H9 (cell line): ENCODE data around the gene ACAA2. TPM values are rescaled to one million over a fixed set of nuclear protein-coding genes. Genes with fewer than 3 reads are reported as not detected.

Source experiments
- DNase-seq: peaks from one replicate; pipeline ENCODE4 v3.0.0-alpha.2; 2017
- H2AFZ ChIP-seq: one replicate; pipeline ENCODE4 v1.6.1; 2013; ENCODE audit warnings: mild to moderate bottlenecking, low read length, control low read depth, moderate library complexity
- H2AK5ac ChIP-seq: 2 replicates; pipeline ENCODE4 v1.6.1; 2013; ENCODE audit warnings: low read length, control low read depth, mixed read lengths; ENCODE audit not compliant: insufficient read length
- H2BK120ac ChIP-seq: one replicate; pipeline ENCODE4 v1.6.1; 2013; ENCODE audit warnings: low read depth, mild to moderate bottlenecking, low read length, control low read depth, inconsistent platforms; ENCODE audit not compliant: poor library complexity, severe bottlenecking
- H2BK12ac ChIP-seq: 2 replicates; pipeline ENCODE4 v1.6.1; 2013; ENCODE audit warnings: low read length, control low read depth, mixed read lengths, low read depth; ENCODE audit not compliant: insufficient read length
- H2BK15ac ChIP-seq: 2 replicates; pipeline ENCODE4 v1.6.1; 2013; ENCODE audit warnings: low read depth, low read length, control low read depth
- H2BK20ac ChIP-seq: one replicate; pipeline ENCODE4 v1.6.1; 2013; ENCODE audit warnings: low read depth, mild to moderate bottlenecking, low read length, control low read depth, inconsistent platforms; ENCODE audit not compliant: poor library complexity, severe bottlenecking
- H2BK5ac ChIP-seq: 2 replicates; pipeline ENCODE4 v1.6.1; 2013; ENCODE audit warnings: low read length, control low read depth, mixed read lengths; ENCODE audit not compliant: insufficient read length
- H3K14ac ChIP-seq: 2 replicates; pipeline ENCODE4 v1.6.1; 2013; ENCODE audit warnings: low read length, control low read depth; ENCODE audit not compliant: insufficient read depth
- H3K18ac ChIP-seq: 2 replicates; pipeline ENCODE4 v1.6.1; 2013; ENCODE audit warnings: low read depth, mild to moderate bottlenecking, mixed read lengths, low read length, control low read depth; ENCODE audit not compliant: insufficient read length
- H3K23ac ChIP-seq: 2 replicates; pipeline ENCODE4 v1.6.1; 2013; ENCODE audit warnings: low read length, control low read depth, mixed read lengths, low read depth; ENCODE audit not compliant: insufficient read length
- H3K23me2 ChIP-seq: 2 replicates; pipeline ENCODE4 v1.6.1; 2013; ENCODE audit warnings: low read depth, mild to moderate bottlenecking, mixed read lengths, low read length, control low read depth; ENCODE audit not compliant: insufficient read length, poor library complexity, severe bottlenecking
- H3K27ac ChIP-seq: 2 replicates; pipeline ENCODE4 v1.5.1; 2013; ENCODE audit warnings: low read length, control low read depth, mixed read lengths, low read depth; ENCODE audit not compliant: insufficient read length
- H3K27me3 ChIP-seq: 2 replicates; pipeline ENCODE4 v1.6.1; 2013; ENCODE audit warnings: low read length, control low read depth, inconsistent platforms; ENCODE audit not compliant: insufficient read depth
- H3K4ac ChIP-seq: 2 replicates; pipeline ENCODE4 v1.6.1; 2013; ENCODE audit warnings: low read depth, mild to moderate bottlenecking, control low read depth, inconsistent platforms, low read length, moderate library complexity
- H3K4me1 ChIP-seq: 2 replicates; pipeline ENCODE4 v1.6.1; 2013; ENCODE audit warnings: low read length, control low read depth, inconsistent platforms; ENCODE audit not compliant: insufficient read depth
- H3K4me2 ChIP-seq: 2 replicates; pipeline ENCODE4 v1.6.1; 2013; ENCODE audit warnings: low read length, control low read depth, mixed read lengths; ENCODE audit not compliant: insufficient read length, insufficient read depth
- H3K56ac ChIP-seq: 2 replicates; pipeline ENCODE4 v1.6.1; 2013; ENCODE audit warnings: low read depth, mild to moderate bottlenecking, mixed read lengths, low read length, control low read depth; ENCODE audit not compliant: insufficient read length
- H3K79me1 ChIP-seq: 2 replicates; pipeline ENCODE4 v1.6.1; 2013; ENCODE audit warnings: low read depth, mild to moderate bottlenecking, moderate library complexity, low read length, control low read depth, inconsistent platforms; ENCODE audit not compliant: insufficient read depth, poor library complexity, severe bottlenecking
- H3K79me2 ChIP-seq: 2 replicates; pipeline ENCODE4 v1.6.1; 2013; ENCODE audit warnings: low read length, control low read depth, inconsistent platforms; ENCODE audit not compliant: insufficient read depth
- H3K9ac ChIP-seq: 2 replicates; pipeline ENCODE4 v1.6.1; 2013; ENCODE audit warnings: low read length, control low read depth, mixed read lengths; ENCODE audit not compliant: insufficient read length; ENCODE audit errors: extremely low read depth
- H3K9me3 ChIP-seq: one replicate; pipeline ENCODE4 v1.6.1; 2013; ENCODE audit warnings: low read depth, low read length, inconsistent platforms; ENCODE audit not compliant: control insufficient read depth
- H3T11ph ChIP-seq: one replicate; pipeline ENCODE4 v1.6.1; 2013; ENCODE audit warnings: mild to moderate bottlenecking, low read length, control low read depth, inconsistent platforms
- H4K20me1 ChIP-seq: one replicate; pipeline ENCODE4 v1.6.1; 2013; ENCODE audit not compliant: control insufficient read depth, insufficient read length, insufficient read depth
- H4K5ac ChIP-seq: 2 replicates; pipeline ENCODE4 v1.6.1; 2013; ENCODE audit warnings: low read depth, mild to moderate bottlenecking, mixed read lengths, low read length, control low read depth; ENCODE audit not compliant: insufficient read length
- H4K8ac ChIP-seq: replicated peaks from 2 replicates; pipeline ENCODE4 v1.6.1; 2013; ENCODE audit warnings: low read length, control low read depth, mixed read lengths, low read depth; ENCODE audit not compliant: insufficient read length
- H4K91ac ChIP-seq: 2 replicates; pipeline ENCODE4 v1.6.1; 2013; ENCODE audit warnings: low read depth, mild to moderate bottlenecking, moderate library complexity, mixed read lengths, low read length, control low read depth; ENCODE audit not compliant: insufficient read length
- H3K27ac Mint-ChIP-seq, 3 experiments: 2 replicates in 2 of 3; 3 replicates in 1 of 3; pipeline ENCODE4 v1.8.0; 2020 to 2021; ENCODE audit warnings: mixed read lengths in 3 of 3, mild to moderate bottlenecking in 1 of 3, moderate library complexity in 1 of 3
- H3K27me3 Mint-ChIP-seq: 2 replicates; pipeline ENCODE4 v1.8.0; 2021; ENCODE audit warnings: low read depth, mild to moderate bottlenecking, moderate library complexity, mixed read lengths
- H3K36me3 Mint-ChIP-seq, 3 experiments: 2 replicates in 2 of 3; 3 replicates in 1 of 3; pipeline ENCODE4 v1.8.0; 2020 to 2021; ENCODE audit warnings: low read depth in 3 of 3, mixed read lengths in 3 of 3; ENCODE audit not compliant: insufficient read depth in 1 of 3
- H3K4me1 Mint-ChIP-seq, 2 experiments: 2 replicates each; pipeline ENCODE4 v1.8.0; 2020; ENCODE audit warnings: mixed read lengths in 2 of 2
- H3K4me3 Mint-ChIP-seq, 2 experiments: 2 replicates in 1 of 2; 3 replicates in 1 of 2; pipeline ENCODE4 v1.8.0; 2020 to 2021; ENCODE audit warnings: mild to moderate bottlenecking in 2 of 2, mixed read lengths in 2 of 2, moderate library complexity in 1 of 2
- H3K9me3 Mint-ChIP-seq, 2 experiments: 2 replicates in 1 of 2; 3 replicates in 1 of 2; pipeline ENCODE4 v1.8.0; 2020; ENCODE audit warnings: mild to moderate bottlenecking in 2 of 2, mixed read lengths in 2 of 2, moderate library complexity in 1 of 2
- WGBS: extraction: QIAGEN DNeasy Blood & Tissue Kit; methylation state at CpG from one replicate; pipeline ENCODE4 v1.1.7; 2013; ENCODE audit warnings: missing lambda C conversion rate, low lambda C conversion rate, mixed read lengths; ENCODE audit not compliant: insufficient read length; ENCODE audit errors: extremely low coverage; 5-methylcytosine and 5-hydroxymethylcytosine counted together
- total RNA-seq: library from RNA; stranded (reverse); gene quantifications from 2 replicates; pipeline ENCODE4 v1.2.1, GENCODE V29; 2021
- TF ChIP-seq, protein P1 (sequence below): fragments of 200-600 bp; sonication (generic); conservative IDR thresholded peaks from 3 replicates; pipeline ENCODE4 v1.8.0; 2021; ENCODE audit warnings: antibody characterized with exemption, mild to moderate bottlenecking

The ACAA2 gene
- total RNA-seq, 1 experiment from 2014 or later, result 115 TPM

DNA sequence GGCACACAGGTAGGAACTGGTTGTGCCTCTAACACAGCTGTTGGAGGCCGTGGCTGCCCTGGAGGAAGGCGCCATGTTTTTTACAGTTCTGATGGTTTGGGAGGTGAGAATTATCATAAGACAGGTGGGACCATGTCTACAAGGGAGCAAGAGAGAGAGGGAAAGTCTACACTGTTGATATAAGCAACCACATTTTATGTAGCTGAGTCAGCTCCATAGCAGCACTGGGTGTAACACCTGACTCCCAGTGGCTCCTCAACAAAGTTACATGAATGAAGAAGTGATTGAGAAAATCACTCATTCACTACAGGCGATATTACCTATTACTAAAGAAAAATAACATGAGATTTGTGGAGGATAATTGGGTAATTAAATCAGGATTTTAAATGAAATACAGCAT is 41.3 kb upstream of the ACAA2 start:
- H2BK15ac ChIP-seq, result no peak overlapping the region
- H3K9me3 ChIP-seq, result no peaks in the 10 kb centered on the region
- Mint-ChIP-seq H3K4me1 (peaks cover 15 to 18% of the 10 kb centered on the region in 2 experiments), H3K36me3 (no peaks in the 10 kb centered on the region; a peak in 1 of 7 replicates), H3K27ac (no peak overlapping the region), H3K9me3 (no peaks in the 10 kb centered on the region), H3K4me3 (no peak overlapping the region), H3K27me3 (no peaks in the 10 kb centered on the region)
- no peak overlapping the region for H3K56ac ChIP-seq
- H2BK120ac ChIP-seq, result no peak overlapping the region
- no peak overlapping the region for H2BK12ac ChIP-seq
- no peaks in the 10 kb centered on the region for H3K27me3 ChIP-seq
- H3K4me1 ChIP-seq, result no peaks in the 10 kb centered on the region
- H2BK5ac ChIP-seq, result no peak overlapping the region
- H4K5ac ChIP-seq, result no peak overlapping the region
- H4K20me1 ChIP-seq, result no peaks in the 10 kb centered on the region
- H2AFZ ChIP-seq, result no peak overlapping the region
- WGBS, result no CpG with 5 or more reads among the region's 3 CpGs
- no peak overlapping the region for H3K14ac ChIP-seq
- H3K27ac ChIP-seq, result no peak overlapping the region
- no peaks in the 10 kb centered on the region for H3K79me2 ChIP-seq
- no peak overlapping the region for H4K91ac ChIP-seq
- H3K79me1 ChIP-seq, result no peaks in the 10 kb centered on the region
- no peak overlapping the region for H2BK20ac ChIP-seq
- no peak overlapping the region for H4K8ac ChIP-seq
- no peak overlapping the region for H3K9ac ChIP-seq
- H2AK5ac ChIP-seq, result no peak overlapping the region
- TF ChIP-seq, protein P1, sequence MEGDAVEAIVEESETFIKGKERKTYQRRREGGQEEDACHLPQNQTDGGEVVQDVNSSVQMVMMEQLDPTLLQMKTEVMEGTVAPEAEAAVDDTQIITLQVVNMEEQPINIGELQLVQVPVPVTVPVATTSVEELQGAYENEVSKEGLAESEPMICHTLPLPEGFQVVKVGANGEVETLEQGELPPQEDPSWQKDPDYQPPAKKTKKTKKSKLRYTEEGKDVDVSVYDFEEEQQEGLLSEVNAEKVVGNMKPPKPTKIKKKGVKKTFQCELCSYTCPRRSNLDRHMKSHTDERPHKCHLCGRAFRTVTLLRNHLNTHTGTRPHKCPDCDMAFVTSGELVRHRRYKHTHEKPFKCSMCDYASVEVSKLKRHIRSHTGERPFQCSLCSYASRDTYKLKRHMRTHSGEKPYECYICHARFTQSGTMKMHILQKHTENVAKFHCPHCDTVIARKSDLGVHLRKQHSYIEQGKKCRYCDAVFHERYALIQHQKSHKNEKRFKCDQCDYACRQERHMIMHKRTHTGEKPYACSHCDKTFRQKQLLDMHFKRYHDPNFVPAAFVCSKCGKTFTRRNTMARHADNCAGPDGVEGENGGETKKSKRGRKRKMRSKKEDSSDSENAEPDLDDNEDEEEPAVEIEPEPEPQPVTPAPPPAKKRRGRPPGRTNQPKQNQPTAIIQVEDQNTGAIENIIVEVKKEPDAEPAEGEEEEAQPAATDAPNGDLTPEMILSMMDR, result no peak
- H3K23ac ChIP-seq, result no peak overlapping the region
- no peak overlapping the region for H3K18ac ChIP-seq
- no peaks in the 10 kb centered on the region for H3K23me2 ChIP-seq
- no peak overlapping the region for H3T11ph ChIP-seq
- H3K4me2 ChIP-seq, result no peak overlapping the region
- DNase-seq, result no peak
- H3K4ac ChIP-seq, result no peak overlapping the region
